ENCODE data around the gene PRX.
A peak's percentile ranks its signal among the peaks of the same experiment; 100 is the strongest.
"Not testable (repeated sequence)": the region's sequence is repeated elsewhere in the genome, so short reads cannot be mapped to it uniquely, and the experiment has no call there.

PRX gene

GRCh38 chr19:40443131-40443999 lies 30.2 kb upstream of the PRX start:
- DNase-seq: peak; percentile 87 to 99 (median 97)
- intact Hi-C loops (cut with DNase I): no loop called here

GRCh38 chr19:40442328-40443130 lies 29.4 kb upstream of the PRX start:
- no peak for DNase-seq
- intact Hi-C loops (cut with DNase I): no loop called here

- intact Hi-C loops (cut with DNase I): no loop called here
- no peak for DNase-seq
These were observed 28.6 kb upstream of the PRX start for GRCh38 chr19:40441719-40442253.

- intact Hi-C loops (cut with DNase I): no loop called here
- DNase-seq: no peak
These were observed 25.1 kb upstream of the PRX start for GRCh38 chr19:40438284-40438683.

GRCh38 chr19:40433391-40434216 lies 20.4 kb upstream of the PRX start:
- DNase-seq: peak; percentile 56 to 92 (median 82)
- intact Hi-C loops (cut with DNase I): no loop called here

- intact Hi-C loops (cut with DNase I); DNase-seq: not testable (repeated sequence)
These were observed 19.6 kb upstream of the PRX start for GRCh38 chr19:40432760-40433159.

- DNase-seq: no peak
- intact Hi-C loops (cut with DNase I): no loop called here
These were observed 18.5 kb upstream of the PRX start for GRCh38 chr19:40431698-40432097.

GRCh38 chr19:40430242-40430641 lies 17.1 kb upstream of the PRX start:
- intact Hi-C loops (cut with DNase I); DNase-seq: not testable (repeated sequence)

GRCh38 chr19:40428197-40428596 lies 15.0 kb upstream of the PRX start:
- intact Hi-C loops (cut with DNase I): loop anchor here (5.0 kb wide), 1 partner anchor 121 kb away; no protein-coding TSS in a partner anchor

GRCh38 chr19:40425450-40426287 lies 12.5 kb upstream of the PRX start, which contains the start of gene SERTAD1:
SERTAD1 (minus strand) TSS chr19:40425992; CDS start chr19:40423546, 2,446 bp downstream.
- intact Hi-C loops (cut with DNase I): loop anchor here (5.0 kb wide), 1 partner anchor 118 kb away; no protein-coding TSS in a partner anchor
- DNase-seq: peak; percentile 100

More at GRCh38 chr19:40428197-40428596, 15.0 kb upstream of the PRX start:
- DNase-seq: not testable (repeated sequence)

GRCh38 chr19:40424637-40425449 lies 11.7 kb upstream of the PRX start:
- DNase-seq: peak in 14 of 42 donors; percentile 20 to 86 (median 40)
- intact Hi-C loops (cut with DNase I): loop anchor here (5.0 kb wide), 1 partner anchor 118 kb away; no protein-coding TSS in a partner anchor

GRCh38 chr19:40423938-40424337 lies 10.8 kb upstream of the PRX start:
- intact Hi-C loops (cut with DNase I): no loop called here

GRCh38 chr19:40422748-40423566 lies 9.8 kb upstream of the PRX start:
- no peak for DNase-seq
- intact Hi-C loops (cut with DNase I): no loop called here

More at GRCh38 chr19:40423938-40424337, 10.8 kb upstream of the PRX start:
- DNase-seq: no peak

GRCh38 chr19:40421993-40422747 lies 9.0 kb upstream of the PRX start:
- intact Hi-C loops (cut with DNase I): no loop called here
- no peak for DNase-seq

All from head of caudate nucleus (tissue), 42 donors.